Left cardiac atrium (tissue), 4 donors: ENCODE data around the gene GPR156. TPM values are rescaled to one million over a fixed set of nuclear protein-coding genes. Genes with fewer than 3 reads are reported as not detected.
A peak's percentile ranks its signal among the peaks of the same experiment; 100 is the strongest.
"Not testable (repeated sequence)": the region's sequence is repeated elsewhere in the genome, so short reads cannot be mapped to it uniquely, and the experiment has no call there.

Experiments used
- ATAC-seq, 2 donors: fragments of 200-7000 bp; cut with Tn5 transposase; one replicate each; pipeline ENCODE4 v1.9.1; 2020; ENCODE audit warnings: mild to moderate bottlenecking in 2 of 2, moderate library complexity in 2 of 2
- DNase-seq: peaks from one replicate; pipeline ENCODE4 v3.0.0-alpha.2; 2020
- intact Hi-C, 2 donors: fragments of 100-400 bp; cut with DNase I; formaldehyde crosslinking; loops; one replicate each; pipeline versions ENCODE4 v1.14.1 to v1.15.1; 2022 to 2023
- total RNA-seq, 2 donors: library from RNA; stranded (reverse); fragmentation: NEBNext Ultra II Directional; extraction: Animal tissue kit (Norgen Biotek cat#: 25700); gene quantifications; one replicate each; pipeline ENCODE4 v1.2.1, GENCODE V29; 2021
- donor health status: DM: no; HTN: yes; CAD: no.
- donor health status: DM: no; HTN: yes; CAD: no; lungs with severe emphysema.
- donor health status: DM: yes; HTN: yes; CAD: no.
- donor health status: Dilated cardiomyopathy.

Gene GPR156
- total RNA-seq, 2 donors from 2014 or later: 0.21 to 0.29 TPM

DNA sequence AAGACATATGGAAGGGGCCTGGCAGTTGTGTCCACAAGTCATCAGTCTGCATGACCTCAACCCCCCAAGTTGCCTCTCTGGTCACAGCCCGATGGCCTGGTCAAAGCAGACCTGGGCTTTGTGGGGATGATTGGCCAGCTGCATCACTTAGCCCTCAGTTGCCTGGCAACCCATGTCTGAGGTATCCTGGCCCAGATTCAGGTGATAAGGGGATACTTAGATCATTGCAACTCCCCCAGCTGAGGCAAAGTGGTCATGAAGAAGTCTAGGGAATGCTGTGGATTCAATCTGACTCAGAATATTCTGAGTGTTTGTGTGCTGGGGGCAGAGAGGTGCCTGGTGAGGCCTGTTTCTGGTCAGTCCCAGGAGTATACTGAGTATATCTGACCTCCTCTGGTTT, 5.0 kb downstream of the GPR156 start:
- intact Hi-C loops: no loop called here
- ATAC-seq: no peak
- no peak for DNase-seq

DNA sequence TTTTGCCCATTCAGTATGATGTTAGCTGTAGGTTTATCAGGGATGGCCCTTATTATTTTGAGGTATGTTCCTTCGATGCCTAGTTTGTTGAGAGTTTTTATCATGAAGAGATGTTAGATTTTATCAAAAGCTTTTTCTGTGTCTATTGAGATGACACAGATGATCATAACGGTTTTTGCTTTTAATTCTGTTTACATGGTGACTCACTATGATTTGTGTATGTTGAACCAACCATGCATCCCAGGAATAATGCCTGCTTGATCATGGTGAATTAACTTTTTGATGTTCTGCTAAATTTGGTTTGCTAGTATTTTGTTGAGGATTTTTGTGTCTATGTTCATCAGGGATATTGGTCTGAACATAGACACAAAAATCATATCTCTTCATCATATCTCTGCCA, 8.3 kb downstream of the GPR156 start:
- intact Hi-C loops: no loop called here

DNA sequence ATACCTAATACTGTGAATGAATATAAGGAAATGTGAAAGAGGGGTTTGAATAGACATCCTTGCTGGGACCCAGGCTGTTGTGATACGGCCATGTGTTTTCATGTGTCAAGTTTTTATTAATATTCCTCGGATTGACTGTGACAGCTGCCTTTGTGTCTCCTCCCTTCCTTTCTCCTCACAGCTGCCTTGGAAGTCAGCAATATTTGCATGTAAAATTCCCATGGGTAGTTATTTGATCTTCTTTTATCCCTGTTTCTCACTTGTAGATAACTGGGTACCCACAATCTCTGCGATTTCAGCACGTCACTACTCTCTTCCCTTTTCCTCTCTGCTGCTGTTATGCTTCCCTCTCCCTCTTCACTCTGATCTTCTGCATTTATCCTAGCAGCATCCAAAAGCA, 9.4 kb downstream of the GPR156 start:
- ATAC-seq (no peak), DNase-seq (no peak)
- intact Hi-C loops: no loop called here

More for the DNA sequence above, 8.3 kb downstream of the GPR156 start:
- ATAC-seq: no peak
- DNase-seq: no peak

DNA sequence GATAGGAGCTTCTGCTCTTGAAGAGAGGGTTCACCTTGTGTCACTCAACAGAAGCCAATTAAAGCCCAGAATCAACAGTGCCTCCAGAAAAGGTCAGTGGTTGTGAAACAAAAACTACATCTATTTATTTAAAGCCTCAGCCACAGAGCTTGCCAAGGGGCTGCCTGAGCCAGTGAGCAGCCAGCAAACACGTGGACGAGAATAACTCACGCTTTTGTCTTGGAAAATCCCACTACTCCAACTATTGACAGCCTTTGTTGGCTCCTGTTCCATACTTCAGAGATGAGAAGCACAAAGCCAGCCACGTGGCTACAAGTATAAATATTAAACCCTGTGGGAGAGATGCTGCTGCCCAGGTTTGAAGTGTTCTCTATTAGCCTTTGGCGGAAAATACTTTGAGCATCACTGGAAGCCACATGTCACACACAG, 10.3 kb downstream of the GPR156 start:
- ATAC-seq (peak in 1 of 2 donors; percentile 57), DNase-seq (peak; percentile 36)
- intact Hi-C loops: no loop called here

DNA sequence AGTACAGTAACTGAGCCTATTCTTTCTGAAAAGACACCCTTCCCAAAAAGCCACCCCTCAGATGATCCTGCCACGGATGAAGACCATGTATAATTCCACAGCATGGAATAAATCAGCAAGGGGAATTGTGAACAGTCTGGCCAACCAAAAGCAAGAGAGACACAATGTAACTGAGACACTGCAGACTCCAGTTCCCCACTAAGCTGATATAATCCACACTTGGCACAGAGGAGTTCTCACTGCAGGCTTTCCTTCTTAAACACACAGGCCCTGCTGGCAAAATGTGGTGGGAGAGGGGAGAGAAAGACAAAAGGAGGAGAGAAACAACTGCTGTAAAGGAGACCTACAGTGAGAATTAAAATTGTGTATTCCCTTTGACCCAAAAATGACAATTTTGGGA, 12.7 kb downstream of the GPR156 start:
- ATAC-seq (no peak), DNase-seq (no peak)
- intact Hi-C loops: no loop called here

DNA sequence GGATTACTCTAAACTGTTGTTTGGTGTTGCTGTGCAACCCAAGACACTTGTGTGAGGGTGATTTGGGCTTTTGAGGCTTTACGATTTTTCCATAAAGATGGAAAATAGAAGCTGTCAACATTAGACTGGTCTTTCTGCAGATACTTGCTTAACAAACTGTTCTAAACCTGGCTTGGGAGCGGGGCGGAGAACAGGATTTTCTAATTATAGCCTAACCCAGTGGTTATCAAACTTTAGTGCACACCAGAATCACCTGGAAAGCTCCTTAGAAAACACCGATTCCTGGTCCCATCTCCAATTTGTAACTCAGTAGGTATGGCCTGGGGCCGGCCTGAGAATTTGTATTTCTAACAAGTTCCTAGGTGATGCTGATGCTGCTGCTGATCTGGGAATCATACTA, 19.0 kb downstream of the GPR156 start:
- ATAC-seq (no peak), DNase-seq (no peak)
- intact Hi-C loops: no loop called here

DNA sequence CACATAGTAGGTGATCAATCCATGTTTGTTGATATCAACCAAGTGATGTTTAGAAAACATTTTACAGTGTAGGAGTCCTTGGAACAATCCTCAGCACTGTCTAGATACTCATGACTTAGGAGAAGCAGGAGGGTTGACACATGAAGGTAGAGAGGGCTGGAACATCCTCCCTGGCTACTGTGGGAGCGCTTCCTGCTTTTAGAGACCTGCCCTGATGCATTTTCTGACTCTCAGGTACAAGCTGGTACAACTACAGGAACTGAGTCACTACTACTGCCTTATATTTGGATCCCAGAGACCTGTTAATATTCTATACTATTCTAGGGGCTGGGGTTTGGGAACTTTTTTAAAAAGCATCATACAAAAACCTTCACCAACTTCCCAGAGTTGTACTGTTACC, 20.1 kb downstream of the GPR156 start:
- intact Hi-C loops: no loop called here
- ATAC-seq: no peak
- DNase-seq: no peak

DNA sequence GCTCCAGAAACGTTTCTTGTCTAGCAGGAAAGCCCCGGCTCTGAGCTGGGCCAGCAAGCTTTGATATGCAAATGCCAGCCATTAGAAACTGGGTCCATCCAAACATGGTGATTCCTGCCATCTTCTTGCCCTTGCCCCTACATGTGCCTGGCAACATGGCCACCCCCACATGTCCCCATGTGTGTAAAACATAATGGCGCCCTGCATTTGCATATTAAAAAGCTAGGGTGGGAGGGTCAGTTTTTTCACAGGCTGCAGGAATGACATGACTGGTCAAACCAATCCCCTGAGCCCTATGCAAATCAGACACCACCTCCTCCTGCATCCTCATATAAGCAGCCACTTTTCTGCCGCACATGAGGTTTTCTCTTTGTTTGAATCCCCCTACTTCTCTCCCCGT, 21.2 kb downstream of the GPR156 start:
- intact Hi-C loops: no loop called here
- DNase-seq (no peak), ATAC-seq (no peak)

DNA sequence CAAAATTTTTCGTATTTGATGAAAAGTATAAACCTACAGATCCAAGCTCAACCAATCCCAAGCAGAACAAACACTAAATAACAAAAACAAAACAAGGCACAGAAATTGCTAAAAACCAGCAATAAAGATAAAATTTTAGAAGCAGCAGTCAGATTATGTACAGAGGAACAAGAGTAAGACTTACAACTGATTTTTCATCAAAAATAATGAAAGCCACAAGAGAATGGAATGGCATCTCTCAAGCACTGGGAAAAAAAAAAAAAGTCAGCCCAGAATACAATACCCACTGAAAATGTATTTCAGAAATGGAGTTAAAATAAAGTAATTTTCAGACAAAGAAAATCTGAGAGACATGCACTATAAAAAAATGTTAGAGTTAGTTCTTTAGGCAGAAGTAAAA, 27.0 kb downstream of the GPR156 start:
- DNase-seq: no peak
- ATAC-seq: no peak
- intact Hi-C loops: no loop called here

DNA sequence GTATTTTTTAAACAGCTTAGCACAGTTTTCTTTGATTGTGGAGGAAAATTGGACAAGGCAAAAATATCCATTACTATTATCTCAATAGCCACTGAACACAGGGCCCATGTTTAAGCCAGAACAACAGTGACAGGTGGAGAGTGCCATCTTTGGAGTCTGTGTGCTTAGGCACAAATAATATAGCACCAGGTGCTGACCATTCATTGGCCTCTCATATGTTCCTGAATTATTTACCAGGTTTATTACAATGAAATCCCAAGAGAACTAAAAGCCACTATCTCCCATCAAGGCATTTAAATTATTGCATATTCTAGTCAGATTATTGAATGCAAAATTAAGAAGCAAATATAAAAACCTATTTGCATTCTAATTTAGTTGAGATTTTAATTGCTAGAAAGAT, 39.6 kb downstream of the GPR156 start:
- DNase-seq (no peak), ATAC-seq (no peak)
- intact Hi-C loops: loop anchor here (2.0 to 10.0 kb wide), 3 partner anchors 315 to 552 kb away; no protein-coding TSS in a partner anchor

DNA sequence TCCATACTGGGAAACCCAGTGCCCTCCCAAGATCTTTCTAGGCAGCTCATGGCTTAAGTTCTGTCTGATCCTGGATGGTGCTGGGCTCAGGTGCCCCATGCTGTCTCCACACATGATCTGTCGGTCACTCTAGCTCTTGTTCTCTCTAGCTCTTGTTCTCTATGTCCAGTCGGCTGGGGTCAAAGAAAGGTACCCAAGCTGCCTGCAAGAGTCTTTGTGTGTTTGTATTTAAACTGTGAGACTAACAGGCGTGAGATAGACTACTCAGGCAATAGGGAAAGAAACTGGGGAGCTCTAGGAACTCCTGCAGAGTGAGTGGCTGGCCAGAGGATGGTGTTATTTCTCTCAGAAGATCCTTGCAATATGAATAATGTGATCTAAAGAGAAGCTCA, 40.2 kb downstream of the GPR156 start:
- DNase-seq (no peak), ATAC-seq (no peak)
- intact Hi-C loops: loop anchor here (2.0 to 10.0 kb wide), 5 partner anchors 172 to 552 kb away; no protein-coding TSS in a partner anchor

DNA sequence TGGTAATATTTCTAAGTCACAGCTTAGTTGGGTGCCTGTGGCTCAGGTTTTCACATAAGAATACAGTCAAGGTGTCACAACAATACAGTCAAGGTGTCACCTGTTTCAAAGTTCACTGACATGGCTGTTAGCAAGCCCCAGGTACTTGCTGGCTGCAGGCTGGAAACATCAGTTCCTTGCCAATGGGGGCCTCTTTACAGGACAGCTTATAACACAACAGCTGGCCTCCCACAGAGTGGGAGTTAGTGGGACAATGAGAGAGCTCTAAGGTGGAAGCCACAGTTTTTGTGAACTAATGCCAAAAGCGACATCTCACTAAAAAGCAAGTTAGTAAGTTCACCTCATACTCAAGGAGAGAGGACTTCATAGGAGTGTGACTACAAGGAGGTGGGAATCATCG, 45.4 kb downstream of the GPR156 start:
- ATAC-seq (no peak), DNase-seq (no peak)
- intact Hi-C loops: loop anchor here (5.0 to 10.0 kb wide), 3 partner anchors 178 to 555 kb away; no protein-coding TSS in a partner anchor

DNA sequence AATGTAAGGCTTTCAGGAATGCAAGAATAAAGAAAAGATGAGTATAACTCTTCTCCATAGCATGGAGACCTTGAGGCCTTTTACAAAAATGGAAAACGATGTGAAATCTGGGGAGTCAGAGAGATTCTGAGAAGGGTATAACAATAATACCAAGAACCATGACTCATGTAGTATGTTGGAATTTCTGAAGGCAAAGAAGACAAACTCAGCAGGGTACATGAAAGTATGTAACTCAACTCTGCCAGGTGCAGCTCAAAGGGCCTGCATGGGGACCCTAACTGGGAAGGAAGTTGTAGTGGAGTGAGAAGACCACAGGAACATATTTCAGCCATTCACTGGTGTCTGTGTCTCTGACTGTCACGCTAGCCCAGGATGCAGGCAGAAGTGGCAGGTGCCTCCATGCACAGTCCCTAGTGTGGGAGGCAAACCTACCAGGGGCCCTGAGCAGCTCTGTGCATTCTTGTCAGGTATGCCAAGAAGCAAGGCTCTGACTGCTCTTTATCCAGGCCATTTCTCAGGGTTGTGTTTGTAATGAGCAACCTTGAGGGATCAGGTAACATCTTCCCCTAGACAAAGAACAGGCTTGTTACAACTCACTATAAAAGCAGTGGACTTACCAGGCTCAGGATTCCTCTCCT, 57.2 kb downstream of the GPR156 start:
- ATAC-seq (no peak), DNase-seq (no peak)
- intact Hi-C loops: no loop called here

DNA sequence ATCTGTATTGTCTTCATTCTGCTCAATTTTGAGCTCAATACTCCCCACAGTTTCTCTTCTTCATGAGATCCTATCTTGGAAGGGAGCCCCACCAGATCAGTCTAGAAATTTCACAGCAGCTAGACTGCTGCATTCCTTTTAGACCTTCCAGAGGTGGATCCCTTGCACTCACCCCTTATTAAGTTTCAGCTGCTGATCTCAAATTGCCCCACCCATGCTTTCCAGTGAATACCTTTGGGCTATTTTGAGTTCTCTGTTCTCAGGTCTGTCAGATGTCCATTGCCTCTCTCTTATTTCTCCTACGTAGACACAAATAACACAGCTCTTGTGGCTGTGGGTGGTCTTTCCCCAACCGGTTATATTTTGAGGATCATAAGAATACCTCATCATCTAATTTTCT, 60.8 kb downstream of the GPR156 start:
- intact Hi-C loops: no loop called here
- DNase-seq (no peak), ATAC-seq (no peak)

DNA sequence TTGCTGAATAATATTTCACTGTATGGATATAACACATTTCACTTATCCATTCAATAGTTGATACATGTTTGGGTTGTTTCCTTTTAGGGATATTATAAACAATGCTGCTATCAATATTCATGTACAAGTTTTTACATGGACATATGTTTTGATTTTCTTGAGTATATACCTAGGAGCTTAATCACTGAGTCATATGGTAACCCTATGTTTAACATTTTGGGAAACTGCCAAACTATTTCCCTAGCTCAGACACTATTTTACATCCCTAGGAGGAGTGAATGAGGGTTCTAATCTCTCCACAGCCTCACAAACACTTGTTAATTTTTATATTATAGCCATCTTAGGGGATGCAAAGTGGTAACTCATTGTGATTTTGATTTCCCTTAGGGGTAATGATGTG, 66.0 kb downstream of the GPR156 start:
- intact Hi-C loops: no loop called here
- no peak for DNase-seq

DNA sequence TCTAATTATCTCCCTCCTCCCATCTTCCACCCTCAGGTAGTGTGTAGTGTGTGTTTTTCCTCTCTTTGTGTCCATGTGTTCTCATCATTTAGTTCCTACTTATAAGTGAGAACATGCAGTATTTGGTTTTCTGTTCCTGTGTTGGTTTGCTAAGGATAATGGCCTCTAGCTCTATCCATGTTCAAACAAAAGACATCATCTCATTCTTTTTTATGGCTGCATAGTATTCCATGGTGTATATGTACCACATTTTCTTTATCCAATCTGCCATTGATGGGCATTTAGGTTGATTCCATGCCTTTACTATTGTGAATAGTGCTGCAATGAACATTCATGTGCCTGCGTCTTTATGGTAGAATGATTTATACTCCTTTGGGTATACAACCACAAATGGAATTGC, 68.4 kb downstream of the GPR156 start:
- DNase-seq, intact Hi-C loops, ATAC-seq: not testable (repeated sequence)

More for the DNA sequence above, 66.0 kb downstream of the GPR156 start:
- ATAC-seq: no peak

DNA sequence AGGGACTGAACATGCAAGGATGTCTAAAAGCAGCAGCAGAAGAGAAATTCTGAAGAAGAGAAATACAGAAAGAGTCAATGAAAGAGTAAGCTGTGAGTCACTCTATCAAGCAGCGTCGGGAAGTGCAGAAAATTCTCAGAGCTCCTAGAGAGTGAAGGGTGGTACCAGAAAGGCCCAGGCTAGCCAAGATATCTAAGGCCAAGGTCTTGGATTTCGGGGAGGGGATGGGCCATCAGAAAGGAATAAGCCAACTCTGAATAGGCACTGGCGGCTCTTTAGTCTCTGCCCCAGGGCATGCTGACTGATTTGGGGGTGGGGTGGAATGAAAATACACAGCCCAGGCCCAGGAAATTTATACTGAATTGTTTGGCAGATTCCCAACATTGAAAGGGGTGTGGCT, 70.8 kb downstream of the GPR156 start:
- intact Hi-C loops: no loop called here
- ATAC-seq (peak in 1 of 2 donors; percentile 47), DNase-seq (no peak)

DNA sequence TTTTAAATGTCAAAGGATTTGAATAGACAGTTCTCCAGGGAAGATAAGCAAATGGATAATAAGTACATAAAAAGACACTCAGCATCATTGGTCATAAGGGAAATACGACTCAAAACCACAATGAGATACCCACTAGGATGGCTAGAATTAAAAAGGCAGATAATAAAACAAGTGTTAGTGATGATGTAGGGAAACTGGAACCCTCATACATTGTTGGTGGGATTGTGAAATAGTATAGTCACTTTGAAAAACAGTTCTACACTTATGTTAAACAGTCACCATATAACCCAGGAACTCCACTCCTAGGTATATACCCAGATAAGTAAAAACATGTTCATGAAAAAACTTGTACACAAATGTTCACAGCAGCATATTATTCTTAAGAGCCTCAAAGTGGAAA, 72.5 kb downstream of the GPR156 start:
- intact Hi-C loops: no loop called here
- DNase-seq (no peak), ATAC-seq (no peak)

DNA sequence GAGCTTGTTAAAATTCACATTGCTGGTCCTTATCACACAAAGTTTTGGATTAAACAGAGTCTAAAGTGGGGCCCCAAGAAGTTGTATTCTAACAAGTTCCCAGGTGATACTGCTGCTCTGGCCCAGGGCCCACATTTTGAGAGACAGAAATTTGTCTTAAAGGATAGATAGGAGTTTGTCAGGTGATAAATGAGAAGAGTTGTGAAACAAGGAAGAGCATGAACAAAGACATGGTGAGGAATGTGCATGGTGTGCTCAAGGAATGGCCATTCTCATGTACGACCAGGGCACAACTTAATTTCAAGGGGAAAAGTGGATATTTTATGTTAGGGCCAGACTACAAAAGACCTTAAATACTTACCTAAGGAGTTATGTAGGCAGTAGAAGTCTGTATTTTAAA, 75.6 kb downstream of the GPR156 start:
- intact Hi-C loops: no loop called here
- DNase-seq (no peak), ATAC-seq (no peak)

DNA sequence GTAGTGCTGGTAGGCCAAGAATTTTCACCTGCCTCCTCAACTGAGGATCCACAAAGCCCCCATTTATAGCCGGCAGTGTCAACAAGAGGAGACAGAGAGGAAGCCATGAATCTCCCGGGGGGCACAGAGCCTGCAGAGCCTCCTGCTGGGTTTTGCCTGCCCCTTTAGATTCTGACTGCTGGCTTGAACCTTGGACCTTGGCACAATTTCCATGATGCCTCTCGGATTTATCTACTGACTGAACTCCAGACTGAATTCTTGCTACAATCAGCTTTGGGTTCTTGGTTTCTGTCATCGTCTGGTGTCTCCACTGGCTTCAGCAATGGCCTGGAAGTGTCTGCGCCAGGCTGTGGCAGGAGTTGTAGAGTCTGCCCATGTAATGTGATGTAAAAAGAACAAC, 80.7 kb downstream of the GPR156 start:
- intact Hi-C loops: no loop called here
- DNase-seq: no peak
- no peak for ATAC-seq

DNA sequence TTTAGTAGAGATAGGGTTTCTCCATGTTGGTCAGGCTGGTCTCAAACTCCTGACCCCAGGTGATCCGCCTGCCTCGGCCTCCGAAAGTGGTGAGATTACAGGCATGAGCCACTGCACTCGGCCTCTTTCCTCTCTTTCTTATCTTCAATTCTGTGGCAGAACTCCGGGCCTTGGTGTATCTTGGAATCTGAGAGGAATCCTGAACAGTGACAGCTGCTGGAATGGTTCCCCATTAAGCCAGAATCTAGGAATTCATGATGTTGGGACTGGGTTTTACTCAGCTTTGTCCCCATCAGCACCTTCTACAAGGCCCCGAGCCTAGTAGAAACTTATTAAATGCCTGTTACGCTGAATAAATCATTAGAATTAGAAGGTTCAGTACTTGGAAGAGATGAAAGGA, 81.4 kb downstream of the GPR156 start:
- no peak for ATAC-seq
- no peak for DNase-seq
- intact Hi-C loops: no loop called here

DNA sequence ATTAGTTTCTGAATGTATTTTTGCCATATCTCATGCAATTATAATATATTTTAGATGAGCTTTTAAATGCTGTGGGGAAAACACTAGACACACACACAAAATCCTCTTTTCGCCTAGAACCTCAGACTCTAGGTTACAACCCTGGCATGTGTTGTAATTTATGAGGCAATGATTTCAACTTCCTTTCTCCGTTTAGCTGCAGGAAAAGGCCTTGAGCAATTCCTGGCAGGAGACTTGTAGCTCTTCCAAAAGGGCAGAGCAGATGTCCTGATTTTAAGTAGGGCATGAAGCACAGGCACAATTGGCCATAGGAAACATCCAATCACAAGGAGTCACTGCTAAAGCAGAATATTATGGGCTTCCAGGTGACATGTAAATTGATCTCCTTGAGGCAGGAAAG, 82.0 kb downstream of the GPR156 start:
- intact Hi-C loops: no loop called here
- DNase-seq (peak; percentile 37), ATAC-seq (peak; percentile 90 to 93)
